ENCODE results near the gene NOG.

GRCh38 chr17:56608944-56609343, 15.4 kb downstream of the NOG start:
- TF ChIP-seq CTCF (conservative IDR thresholded peaks at IDR 0.05; ENCODE audit: low read length) (no peak), EZH2phosphoT487 (IDR thresholded peaks at IDR 0.05; ENCODE audit: borderline replicate concordance, low read depth, low read length) (no peak)
